Endometrial microvascular endothelial cells (primary cell): ENCODE data around the gene FAAP20. TPM values are rescaled to one million over a fixed set of nuclear protein-coding genes. Genes with fewer than 3 reads are reported as not detected.

Experiments
- in situ Hi-C: cut with HindIII; loops from 2 replicates; pipeline ENCODE4 v1.10.0; 2017; ENCODE audit warnings: low sequenced_read_pairs, low pct_unique_long_range_greater_than_20kb; ENCODE audit errors: inconsistent ontology term
- total RNA-seq: library from RNA; depleted of rRNA; stranded (reverse); fragments of >200 nt; gene quantifications from one replicate; pipeline ENCODE4 v1.2.3, GENCODE V29; 2015; ENCODE audit errors: inconsistent ontology term

The FAAP20 gene
- total RNA-seq, 1 donor from 2014 or later = 34.9 TPM

DNA sequence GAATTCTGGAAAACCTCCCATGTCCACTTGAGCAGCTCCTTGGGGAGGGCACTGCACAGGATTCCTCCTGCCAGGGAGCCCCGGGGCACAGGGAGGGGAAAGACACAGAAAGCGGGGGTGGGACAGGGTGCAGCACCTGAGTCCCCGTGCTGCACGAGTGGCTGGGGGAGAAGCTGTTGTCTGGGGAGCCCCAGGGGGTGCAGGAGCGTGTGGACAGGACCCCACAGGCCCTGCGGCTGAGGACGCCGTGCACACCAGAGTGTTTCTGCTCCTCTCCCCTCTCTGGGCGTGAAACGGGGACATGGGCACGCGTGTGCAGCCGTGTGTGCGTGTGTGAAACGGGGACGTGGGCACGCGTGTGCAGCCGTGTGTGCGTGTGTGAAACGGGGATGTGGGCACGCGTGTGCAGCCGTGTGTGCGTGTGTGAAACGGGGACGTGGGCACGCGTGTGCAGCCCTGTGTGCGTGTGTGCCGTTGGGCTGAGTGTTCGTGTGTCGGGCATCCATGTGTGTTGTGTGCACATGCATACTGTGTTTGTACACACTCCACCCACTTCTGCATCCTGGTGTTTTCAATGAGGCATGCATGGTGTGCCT, 21.9 kb downstream of the FAAP20 start:
- in situ Hi-C loops = loop anchor here (25.0 kb wide), 1 partner anchor 235 kb away; no protein-coding TSS in a partner anchor

DNA sequence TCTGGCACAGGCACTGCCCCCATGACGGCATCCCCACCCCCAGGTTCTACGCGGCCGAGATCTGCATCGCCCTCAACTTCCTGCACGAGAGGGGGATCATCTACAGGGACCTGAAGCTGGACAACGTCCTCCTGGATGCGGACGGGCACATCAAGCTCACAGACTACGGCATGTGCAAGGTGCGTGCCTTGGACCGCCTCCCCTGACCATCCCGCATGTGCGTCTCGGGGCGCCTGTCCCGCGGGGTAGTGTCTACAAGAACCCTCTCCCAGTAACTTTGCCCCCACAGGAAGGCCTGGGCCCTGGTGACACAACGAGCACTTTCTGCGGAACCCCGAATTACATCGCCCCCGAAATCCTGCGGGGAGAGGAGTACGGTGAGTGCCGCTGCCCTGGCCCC, 22.6 kb downstream of the FAAP20 start:
- in situ Hi-C loops = loop anchor here (25.0 kb wide), 1 partner anchor 235 kb away; no protein-coding TSS in a partner anchor

DNA sequence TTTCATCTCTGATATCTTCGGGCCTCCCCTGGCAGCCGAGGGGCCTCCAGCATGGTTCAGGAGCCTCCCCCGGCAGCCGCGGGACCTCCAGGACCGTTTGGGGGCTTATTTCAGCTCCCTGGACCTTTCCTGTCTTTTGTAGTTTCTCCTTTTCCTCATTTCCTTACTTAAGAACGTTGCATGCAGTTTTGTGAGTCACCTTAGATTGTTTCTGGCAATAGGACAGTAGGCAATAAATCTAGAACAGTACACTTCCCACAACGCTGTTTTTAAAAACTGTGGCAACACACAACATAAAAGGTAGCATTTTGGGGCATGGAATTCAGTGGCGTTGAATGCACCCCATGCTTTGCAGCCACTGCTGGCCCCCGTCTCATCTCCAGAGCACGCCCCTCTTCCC, 24.4 kb downstream of the FAAP20 start:
- in situ Hi-C loops = loop anchor here (25.0 kb wide), 1 partner anchor 233 kb away; no protein-coding TSS in a partner anchor

DNA sequence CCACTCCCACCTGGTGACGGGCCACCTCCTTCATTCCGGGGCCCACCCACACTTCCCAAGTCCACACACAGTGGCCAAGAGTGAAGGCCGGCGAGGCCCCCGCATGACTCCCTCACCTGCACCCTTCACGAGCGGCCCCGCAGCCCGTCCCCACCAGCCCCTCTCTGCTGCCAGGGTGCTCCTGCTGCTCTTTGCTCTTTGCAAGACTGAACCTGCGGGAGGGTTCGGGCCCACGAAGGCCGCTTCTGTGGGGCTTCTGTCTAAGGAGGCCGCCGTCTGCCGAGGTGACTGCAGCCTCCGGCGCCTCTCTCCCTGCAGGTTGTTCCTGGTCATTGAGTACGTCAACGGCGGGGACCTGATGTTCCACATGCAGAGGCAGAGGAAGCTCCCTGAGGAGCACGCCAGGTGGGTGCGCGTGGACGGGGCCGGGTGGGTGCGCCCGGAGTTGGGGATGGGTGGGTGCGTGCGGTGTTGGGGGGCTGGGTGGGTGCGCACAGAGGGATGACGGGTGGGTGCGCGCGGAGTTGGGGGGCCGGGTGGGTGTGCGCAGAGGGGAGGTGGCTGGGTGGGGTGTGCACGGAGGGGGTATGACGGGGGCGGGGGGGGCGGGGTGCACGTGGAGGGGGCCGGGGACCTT, 25.3 kb downstream of the FAAP20 start:
- in situ Hi-C loops = loop anchor here (25.0 kb wide), 1 partner anchor 232 kb away; no protein-coding TSS in a partner anchor

DNA sequence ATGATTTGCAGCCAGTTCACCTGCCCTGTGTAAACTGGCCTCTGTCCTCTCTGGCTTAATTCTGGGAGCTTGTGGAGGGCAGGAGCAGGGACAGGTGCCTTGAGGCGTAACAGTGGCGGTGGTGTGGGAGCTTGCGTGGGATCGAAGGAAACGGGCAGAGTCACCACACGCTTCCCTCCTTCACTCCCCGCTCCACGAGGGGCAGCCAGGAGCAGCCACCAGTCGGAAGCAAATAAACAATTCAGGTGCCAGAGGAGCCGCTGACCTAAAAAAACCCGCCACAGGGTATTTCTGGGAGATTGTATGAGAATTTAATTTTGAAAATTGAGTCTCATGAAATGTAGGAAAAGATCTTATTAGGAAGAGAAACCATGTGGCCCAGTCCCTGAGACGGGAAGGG, 26.0 kb downstream of the FAAP20 start:
- in situ Hi-C loops = loop anchor here (25.0 kb wide), 1 partner anchor 231 kb away; no protein-coding TSS in a partner anchor

DNA sequence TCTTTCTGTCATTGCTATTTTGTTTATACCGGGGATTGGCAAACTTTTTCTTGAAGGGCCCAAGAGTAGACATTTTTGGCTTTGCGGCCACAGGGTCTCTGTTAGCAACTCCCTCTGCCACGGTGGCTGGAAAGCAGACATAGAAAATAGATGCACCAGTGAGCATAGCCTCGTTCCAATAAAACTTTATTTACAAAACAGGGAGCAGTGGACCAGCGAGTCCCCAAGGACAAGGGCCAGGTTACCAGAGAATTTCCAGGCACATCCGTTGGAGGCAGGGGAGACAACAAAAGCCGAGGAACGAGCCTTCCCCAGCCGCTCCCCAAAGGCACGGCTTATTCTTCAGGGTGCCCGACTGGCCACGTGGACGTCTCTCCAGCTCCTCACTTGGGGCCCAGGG, 26.5 kb downstream of the FAAP20 start:
- in situ Hi-C loops = loop anchor here (25.0 kb wide), 1 partner anchor 231 kb away; no protein-coding TSS in a partner anchor

DNA sequence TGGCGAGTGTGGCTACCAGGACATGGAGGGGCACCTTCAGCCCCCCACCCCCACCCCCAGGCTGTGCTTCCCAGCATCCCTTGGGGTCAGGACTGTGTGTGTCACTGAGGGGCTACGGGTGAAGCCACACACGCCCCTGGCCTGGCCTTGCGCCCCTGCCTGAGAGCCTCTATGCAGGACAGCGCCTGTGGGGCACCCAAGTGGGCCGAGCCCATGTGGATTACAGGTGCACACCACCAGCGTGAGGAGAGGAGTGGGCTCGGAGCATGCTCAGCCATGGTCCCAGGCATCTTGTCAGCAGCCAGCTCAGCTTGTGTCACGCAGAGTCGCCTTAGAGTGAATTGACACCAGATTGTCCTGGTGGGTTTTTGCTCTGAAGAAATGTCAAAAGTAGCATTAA, 27.9 kb downstream of the FAAP20 start:
- in situ Hi-C loops = loop anchor here (25.0 kb wide), 1 partner anchor 229 kb away; no protein-coding TSS in a partner anchor

DNA sequence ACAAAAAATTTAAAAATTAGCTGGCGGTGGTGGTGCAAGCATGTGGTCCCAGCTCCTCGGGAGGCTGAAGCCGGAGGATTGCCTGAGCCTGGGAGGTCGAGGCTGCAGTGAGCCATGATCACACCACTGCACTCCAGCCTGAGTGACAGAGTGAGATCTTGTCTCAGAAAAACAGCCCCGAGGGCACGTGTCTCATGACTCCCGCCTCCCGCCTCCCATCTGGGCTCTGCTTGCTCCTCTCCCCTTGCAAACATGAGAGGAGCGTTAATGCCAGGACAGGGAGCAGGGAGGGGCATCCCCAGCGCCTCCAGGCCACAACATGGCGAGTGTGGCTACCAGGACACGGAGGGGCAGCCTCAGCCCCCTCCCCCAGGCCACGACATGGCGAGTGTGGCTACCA, 28.3 kb downstream of the FAAP20 start:
- in situ Hi-C loops = loop anchor here (25.0 kb wide), 1 partner anchor 229 kb away; no protein-coding TSS in a partner anchor

DNA sequence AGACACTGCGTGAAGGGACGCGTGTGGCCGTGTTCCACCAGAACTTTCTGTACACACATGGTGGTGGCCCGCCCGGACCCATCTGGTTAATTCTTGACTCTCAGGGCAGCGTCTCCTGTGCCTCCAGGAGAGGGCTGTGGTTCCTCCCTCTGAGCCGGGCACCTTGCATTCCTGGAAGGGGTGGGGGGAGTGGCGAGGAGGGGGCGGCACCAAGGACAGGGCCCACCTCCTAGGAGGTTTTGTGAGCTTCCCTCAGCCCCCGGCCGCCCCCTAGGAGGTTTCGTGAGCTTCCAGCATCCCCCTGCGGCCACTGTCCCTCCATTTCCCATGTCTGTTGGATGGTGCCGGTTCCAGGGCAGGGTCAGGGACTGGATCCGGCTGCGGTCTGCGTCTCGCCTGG, 28.9 kb downstream of the FAAP20 start:
- in situ Hi-C loops = loop anchor here (25.0 kb wide), 1 partner anchor 228 kb away; no protein-coding TSS in a partner anchor

DNA sequence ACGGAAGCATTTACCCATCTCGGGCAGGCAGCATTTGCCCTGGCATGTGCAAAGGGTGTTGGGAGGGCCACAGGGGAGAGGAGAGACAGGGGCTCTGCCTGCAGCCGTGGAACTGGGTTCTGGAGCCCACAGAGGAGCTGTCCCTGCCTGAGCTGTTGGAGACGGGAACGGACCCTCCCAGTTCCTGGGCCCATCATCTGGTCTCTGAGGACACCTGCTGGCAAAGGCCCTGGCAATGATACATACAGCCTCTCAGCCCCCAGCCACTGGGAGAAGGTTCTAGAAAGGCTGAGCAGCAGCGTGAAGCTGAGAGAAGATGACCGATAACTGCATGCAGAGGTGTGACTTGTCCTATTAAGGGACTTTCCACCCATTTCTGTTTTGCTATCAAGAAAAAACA, 31.4 kb downstream of the FAAP20 start:
- in situ Hi-C loops = loop anchor here (25.0 kb wide), 1 partner anchor 226 kb away; no protein-coding TSS in a partner anchor

DNA sequence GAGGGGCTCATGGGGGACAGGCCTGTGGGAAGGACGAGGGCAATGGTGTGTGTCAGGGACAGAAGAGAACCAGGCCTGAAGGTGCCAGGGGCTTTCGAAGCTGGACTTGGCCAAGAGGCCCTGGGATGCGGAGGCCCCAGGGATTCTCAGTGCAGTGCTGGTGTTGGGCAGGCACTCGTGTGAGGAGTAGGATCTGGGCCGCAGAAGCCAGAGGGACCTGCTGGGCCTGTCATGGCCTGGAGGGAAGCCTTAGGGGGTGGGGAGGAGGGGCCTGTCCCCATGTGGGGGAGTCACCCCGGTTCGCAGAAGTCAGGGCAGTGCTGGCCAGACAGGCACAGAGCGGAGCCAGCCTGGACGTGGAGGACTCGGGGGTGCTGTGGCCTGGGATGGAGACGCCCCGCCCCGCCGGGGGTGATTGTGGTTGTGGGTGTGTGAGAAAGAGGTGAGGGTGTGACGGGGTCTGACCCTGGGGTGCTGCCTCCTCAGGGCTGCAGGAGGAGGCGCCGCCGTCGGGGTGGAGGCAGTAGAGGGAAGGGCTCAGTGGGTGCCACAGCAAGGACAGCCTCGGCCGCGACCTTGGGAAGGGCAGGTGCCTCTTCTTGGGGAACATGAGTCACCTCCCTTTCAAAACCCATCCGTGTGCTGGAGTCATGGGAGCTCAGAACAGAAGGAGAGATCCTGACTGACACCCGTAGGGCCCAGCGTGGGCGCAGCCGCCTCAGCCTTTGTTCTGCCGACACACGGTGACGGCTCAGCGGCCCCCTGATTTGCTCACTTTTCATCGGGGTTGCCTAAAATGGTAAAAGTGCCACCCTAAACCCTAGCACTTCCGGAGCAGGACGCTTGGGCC, 33.9 kb downstream of the FAAP20 start:
- in situ Hi-C loops = loop anchor here (25.0 kb wide), 1 partner anchor 223 kb away; no protein-coding TSS in a partner anchor

DNA sequence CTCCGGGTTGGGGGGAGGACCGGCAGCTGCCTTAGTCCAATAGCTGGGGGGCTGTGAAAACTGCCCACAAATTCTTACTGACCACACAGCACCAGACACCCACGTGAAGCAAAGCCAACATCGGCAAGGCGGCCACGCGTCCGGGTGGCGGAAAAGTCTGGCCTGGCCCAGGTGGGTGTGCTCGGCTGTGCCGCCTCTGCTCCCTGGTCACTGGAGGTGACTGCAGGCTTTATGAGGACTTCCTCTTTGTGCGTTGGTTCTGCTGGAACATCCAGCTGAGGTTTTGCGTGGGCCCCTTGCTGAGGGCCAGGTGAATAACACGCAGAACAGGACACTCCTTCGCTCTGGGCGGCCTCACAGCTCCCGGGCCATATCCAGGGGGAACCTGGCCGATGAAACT, 35.4 kb downstream of the FAAP20 start:
- in situ Hi-C loops = loop anchor here (25.0 kb wide), 1 partner anchor 222 kb away; no protein-coding TSS in a partner anchor

DNA sequence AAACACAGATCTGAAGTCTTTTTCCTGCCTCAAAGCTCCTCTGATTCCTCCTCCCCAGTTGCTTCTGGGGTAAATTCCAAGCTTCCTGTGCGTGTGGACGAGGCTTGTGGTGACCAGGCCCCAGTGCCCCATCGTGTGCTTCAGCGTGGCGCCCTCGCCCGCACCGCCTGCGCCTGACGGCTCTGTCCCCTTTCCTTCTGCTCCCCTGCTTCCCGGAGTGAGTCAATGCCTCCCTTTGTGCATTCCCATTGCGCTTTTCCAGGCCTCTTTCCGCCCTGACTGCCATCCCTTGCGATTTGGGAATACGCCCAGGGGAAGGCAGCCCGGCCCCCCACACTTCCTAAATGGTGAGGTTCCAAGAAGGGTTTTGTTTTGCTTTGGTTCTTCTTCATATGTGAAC, 36.3 kb downstream of the FAAP20 start:
- in situ Hi-C loops = loop anchor here (25.0 kb wide), 1 partner anchor 221 kb away; no protein-coding TSS in a partner anchor

DNA sequence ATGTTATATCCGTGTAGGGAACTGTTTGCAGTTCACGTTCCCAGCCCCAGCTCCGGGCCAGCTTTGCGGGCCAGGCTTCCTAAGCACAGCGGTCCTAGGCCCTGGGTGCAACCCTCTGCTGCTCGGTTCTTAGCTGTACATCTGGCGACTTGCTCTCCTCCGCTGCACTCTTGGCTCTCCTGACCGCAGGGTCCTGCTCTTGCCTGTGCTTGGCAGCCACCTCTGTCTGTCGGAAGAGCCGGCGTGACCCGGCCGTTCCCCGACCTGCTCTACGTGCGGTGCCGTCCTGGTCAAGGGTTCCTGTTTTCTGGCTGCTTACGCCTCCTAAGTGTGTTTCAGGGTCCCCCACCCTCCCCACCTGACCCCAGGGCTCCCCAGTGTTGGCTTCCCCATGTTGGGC, 36.7 kb downstream of the FAAP20 start:
- in situ Hi-C loops = loop anchor here (25.0 kb wide), 1 partner anchor 221 kb away; no protein-coding TSS in a partner anchor

DNA sequence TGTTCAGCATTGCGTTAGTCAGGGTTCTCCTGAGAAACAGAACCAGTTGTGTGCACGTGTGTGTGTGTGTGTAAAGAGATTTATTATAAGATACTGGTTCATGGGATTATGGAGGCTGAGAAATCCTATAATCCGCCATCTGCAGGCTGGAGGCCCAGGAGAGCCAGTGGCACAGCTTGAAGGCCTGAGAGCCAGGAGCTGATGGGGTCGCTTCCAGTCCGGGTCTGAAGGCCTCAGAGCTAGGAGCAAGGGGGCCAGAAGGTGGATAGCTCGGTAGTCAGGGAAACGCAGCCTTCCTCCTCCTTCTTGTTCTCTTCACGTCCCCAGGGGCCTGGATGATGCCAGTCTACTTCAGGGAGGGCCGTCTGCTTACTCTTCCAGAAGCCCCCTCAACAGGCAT, 37.7 kb downstream of the FAAP20 start:
- in situ Hi-C loops = loop anchor here (25.0 kb wide), 1 partner anchor 220 kb away; no protein-coding TSS in a partner anchor

DNA sequence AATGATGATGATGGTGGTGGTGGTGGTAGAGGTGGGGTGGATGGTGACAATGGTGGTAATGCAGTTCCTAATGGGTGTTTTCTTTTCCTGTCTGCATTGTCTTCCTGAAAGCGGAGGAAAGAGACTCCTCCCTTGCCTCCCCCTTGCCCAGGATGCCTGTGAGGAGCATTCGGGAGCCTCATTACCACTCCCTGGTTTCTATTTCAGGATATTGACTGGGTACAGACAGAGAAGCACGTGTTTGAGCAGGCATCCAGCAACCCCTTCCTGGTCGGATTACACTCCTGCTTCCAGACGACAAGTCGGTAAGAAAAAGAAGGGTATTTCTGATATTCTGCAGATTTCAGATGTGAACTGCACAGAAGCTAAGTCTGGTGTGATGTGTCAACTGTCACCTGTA, 38.8 kb downstream of the FAAP20 start:
- in situ Hi-C loops = loop anchor here (25.0 kb wide), 1 partner anchor 218 kb away; no protein-coding TSS in a partner anchor

DNA sequence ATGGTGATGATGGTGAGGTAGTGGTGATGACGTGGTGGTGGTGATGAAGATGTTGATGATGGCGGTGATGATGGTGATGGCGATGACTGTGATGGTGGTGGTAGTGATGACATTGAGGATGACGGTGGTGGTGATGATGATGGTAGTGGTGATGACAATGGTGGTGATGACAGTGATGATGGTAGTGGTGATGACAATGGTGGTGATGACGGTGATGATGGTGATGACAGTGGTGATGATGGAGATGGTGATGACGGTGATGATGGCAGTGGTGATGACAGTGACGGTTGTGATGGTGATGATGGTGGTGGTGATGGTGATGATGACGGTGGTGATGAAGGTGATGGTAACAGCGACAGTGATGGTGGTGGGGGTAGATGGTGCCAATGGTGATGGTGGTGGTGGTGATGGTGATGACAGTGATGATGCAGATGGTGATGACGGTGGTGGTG, 39.4 kb downstream of the FAAP20 start:
- in situ Hi-C loops = loop anchor here (25.0 kb wide), 1 partner anchor 218 kb away; no protein-coding TSS in a partner anchor

DNA sequence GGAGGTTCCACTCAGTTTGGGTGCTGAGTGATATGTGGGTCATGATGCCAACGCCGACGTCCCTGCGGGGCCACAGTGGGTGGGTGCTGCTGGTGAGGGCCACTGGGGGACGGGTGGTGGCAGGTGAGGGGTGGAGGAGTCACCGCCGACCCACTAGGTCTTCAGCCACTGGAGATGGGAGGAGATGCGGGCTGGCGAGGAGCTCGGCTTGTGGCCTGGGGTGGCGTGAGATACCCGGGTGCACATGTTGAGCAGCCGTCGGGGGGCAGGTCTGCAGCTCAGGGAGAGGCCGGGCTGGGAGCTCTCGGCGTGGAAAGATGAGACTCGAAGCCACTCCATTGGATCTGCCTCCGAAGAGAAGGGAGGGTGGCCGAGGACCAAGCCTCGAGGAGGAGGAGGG, 40.5 kb downstream of the FAAP20 start:
- in situ Hi-C loops = loop anchor here (25.0 kb wide), 1 partner anchor 217 kb away; no protein-coding TSS in a partner anchor

DNA sequence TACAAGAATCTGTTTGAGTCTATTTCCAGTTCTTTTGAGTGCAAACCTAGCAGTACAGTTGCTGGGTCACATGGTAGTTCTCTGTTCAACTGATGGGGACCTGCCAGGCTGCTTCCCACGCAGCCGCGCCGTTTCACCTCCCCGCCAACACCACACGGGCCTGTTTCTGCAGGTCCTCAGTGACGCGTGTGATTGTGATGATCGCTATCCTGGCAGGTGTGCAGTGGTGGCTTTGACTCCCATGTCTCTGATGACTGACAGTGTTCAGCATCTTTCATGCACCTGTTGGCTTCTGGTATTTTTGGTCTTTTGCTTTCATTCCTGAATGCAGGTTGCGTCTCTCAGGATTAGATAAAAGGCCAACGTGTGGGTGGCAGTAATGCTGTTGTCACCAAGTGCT, 41.6 kb downstream of the FAAP20 start:
- in situ Hi-C loops = loop anchor here (25.0 kb wide), 1 partner anchor 216 kb away; no protein-coding TSS in a partner anchor
